ENCODE results near the gene YPEL1.
"Not testable (repeated sequence)": the region's sequence is repeated elsewhere in the genome, so short reads cannot be mapped to it uniquely, and the experiment has no call there.

YPEL1 gene

GRCh38 chr22:21720191-21720859, 15.3 kb downstream of the YPEL1 start:
- not testable (repeated sequence) for DNase-seq

GRCh38 chr22:21719024-21719423, 16.6 kb downstream of the YPEL1 start:
- no peak for DNase-seq

DNA sequence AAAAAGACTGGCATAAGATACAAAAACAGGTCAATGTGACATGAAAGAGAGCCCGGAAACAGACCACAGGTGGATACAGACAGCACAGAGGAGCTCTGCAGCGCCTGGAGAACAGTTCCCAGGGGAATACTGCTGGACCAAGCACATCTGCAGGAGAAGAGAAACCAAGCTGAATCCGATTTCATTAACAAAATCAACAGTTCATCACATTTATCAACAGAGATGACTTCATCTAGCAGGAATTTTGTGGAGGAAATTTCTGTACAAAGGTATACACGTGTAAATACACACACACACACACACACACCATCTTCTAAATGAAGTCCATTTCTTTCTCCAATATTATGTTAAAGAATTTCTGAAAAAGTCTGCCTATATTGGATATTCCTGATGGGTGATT, 17.1 kb downstream of the YPEL1 start:
- no peak for DNase-seq

- DNase-seq = not testable (repeated sequence)
Measured at GRCh38 chr22:21716395-21717122, 19.0 kb downstream of the YPEL1 start.

- DNase-seq = no peak
Measured at GRCh38 chr22:21714786-21715185, 20.8 kb downstream of the YPEL1 start.

DNA sequence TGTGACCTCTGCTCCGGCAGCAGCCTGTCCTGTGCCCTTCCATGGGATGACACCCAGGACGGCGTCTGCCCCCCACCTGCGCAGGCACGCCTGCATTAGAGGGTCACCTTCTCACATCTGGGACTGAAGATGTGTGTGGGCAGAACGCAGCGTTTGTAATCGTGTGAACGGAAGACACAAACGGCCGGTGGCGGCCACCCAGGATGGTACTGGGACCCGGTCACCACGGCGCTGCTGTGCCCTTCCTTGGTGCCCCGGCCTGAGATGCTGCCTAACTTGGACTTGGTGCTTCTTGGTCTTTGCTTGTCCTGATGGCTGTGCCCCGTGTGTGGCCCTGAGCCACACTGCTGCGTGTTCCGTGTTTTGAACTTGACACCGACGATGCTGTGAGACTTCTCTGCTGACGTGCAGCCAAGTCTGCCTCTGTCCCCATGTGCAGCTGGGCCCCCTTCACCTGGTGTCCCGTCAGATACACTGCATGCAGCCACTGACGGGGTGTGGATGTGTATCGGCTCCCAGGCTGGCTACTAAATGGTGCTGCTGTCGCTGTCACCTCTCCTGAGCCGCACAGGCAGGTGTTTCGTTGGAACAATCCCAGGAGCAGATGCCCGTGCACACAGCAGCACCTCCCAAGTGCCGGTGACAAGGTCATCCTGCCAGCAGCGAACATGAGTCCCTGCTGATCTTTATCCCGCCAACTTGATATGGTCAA, 21.4 kb downstream of the YPEL1 start:
- no peak for DNase-seq

GRCh38 chr22:21713428-21714058, 22.1 kb downstream of the YPEL1 start:
- DNase-seq = no peak

DNA sequence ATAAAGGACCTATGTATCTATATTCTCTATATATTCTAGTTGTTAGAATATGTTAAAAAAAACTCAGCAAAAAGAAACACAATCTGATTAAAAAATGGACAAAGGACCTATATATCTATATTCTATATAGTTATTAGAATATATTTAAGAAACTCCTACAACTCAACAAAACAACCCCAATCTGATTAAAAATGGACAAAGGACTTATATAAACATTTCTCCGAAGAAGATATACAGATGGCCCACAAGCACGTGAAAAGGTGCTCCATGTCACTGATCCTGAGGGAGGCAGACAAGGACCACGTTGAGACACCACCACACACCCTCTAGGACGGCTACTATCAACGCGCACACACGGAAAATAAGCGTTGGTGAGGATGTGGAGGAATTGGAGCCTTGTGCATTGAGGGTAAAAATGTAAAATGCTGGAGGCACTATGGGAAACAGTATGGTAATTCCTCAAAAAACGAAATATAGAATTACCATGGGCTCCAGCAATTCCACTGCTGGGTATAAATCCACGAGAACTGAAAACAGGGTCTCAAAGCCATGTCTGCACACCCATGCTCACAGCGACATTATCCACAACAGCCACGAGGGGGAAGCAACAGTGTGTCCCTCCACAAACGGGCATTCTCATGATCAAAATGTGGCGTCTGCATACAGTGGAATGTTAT, 22.7 kb downstream of the YPEL1 start:
- DNase-seq = peak; percentile 81

GRCh38 chr22:21711851-21712250, 23.7 kb downstream of the YPEL1 start:
- no peak for DNase-seq

- no peak for DNase-seq
Measured at GRCh38 chr22:21710156-21710555, 25.4 kb downstream of the YPEL1 start.

GRCh38 chr22:21709688-21710087, 25.9 kb downstream of the YPEL1 start:
- no peak for DNase-seq

- DNase-seq = no peak
Measured at GRCh38 chr22:21708960-21709359, 26.6 kb downstream of the YPEL1 start.

GRCh38 chr22:21707677-21708076, 27.9 kb downstream of the YPEL1 start:
- DNase-seq = no peak

DNA sequence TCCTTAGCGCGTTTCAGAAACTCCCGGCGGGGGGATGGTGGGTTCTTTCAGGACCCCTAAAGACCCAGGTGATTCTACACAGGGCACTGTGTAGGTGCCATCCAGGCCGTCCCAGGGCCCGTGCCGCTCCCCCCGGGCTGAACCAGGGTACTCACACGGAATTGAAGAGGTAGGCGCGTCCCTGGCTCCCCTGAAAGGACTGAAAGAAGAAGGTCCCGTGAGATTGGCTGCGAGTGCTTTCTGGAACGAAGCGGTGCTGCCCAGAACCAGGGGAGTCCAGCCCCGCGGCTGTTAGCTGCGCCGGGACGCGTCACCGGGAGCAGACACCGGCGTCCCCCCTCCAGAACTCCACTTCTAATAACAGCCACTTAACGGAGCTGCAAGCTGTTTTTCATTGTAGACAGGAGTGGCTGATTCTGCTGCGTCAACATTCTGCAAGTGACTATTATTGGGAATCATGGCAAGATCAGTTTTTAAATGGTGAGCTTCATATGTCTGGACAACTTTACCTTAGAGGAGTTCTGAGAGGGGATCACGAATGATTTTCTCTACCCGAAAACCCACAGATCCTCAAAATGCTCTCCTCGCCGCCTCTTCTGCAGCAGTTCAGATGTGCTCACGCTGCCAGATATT, 31.8 kb downstream of the YPEL1 start:
- no peak for DNase-seq

- DNase-seq = no peak
Measured at GRCh38 chr22:21702700-21703683, 32.6 kb downstream of the YPEL1 start.

DNA sequence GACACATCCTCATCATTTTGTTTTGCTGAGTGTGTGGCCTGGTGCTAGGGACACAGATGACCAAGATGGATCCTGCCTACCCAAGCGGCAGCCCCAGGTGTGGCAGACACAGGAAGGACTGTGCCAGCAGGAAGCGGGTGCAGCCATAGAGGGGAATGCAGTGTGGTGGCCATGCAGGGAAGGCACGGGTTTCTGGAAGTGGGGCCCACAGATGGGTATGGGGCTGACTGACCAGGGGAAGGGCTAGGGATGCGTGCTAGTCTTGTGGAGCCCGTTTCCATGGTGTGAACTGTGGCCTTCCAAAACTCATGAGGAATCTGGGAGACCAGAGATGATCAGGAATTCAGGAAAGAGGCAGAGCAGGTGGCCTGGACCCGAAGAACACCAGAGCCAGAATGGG, 33.5 kb downstream of the YPEL1 start:
- DNase-seq = no peak

DNA sequence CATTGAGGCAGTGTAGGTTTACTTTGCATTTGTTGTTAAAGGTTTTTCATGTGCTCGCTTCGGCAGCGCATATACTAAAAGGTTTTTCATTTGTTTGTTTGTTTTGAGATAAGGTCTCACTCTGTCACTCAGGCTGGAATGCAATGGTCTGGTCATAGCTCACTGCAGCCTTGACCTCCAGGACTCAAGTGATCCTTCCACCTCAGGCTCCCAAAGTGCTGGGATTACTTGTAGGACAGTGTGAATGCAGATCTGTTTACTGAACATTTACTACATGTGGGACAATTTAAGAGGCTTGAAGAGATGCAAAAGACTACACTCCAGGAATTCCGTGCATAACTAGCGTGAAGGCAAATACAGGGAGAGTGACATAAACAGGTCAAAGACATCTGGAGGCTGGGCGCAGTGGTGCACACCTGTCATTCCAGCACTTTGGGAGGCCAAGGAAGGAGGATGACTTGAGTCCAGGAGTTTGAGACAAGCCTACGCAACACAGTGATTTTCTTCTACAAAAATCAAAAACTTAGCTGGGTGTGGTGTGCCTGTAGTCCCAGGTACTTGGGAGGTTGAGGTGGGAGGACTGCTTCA, 34.1 kb downstream of the YPEL1 start:
- DNase-seq = no peak

DNA sequence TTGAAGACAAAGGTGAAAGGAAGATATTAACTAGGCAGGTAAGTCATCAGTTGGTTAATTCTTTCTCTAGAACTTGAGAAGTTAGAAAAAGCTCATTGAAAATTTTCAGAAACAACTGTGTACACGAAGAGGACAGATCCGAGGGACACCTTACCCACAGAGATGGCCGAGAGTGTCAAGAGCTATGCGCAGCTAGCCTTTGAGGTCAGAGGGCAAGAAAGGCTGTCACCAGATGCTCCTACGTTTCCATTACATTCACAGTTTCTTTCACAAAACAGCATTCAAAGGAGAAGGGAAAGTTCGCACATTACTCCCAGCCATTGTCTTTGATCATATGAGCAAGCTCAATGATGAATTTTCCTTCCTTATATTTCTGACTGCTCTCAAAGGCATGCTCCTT, 34.8 kb downstream of the YPEL1 start:
- no peak for DNase-seq

- no peak for DNase-seq
Measured at GRCh38 chr22:21699643-21700042, 36.0 kb downstream of the YPEL1 start.

GRCh38 chr22:21698430-21699329, 36.9 kb downstream of the YPEL1 start:
- DNase-seq = no peak

Measured in midbrain (tissue), 1 donor.